KMS-11 (cell line): ENCODE measurements around the gene DARS1.

Source experiments
- H2AFZ ChIP-seq: fragments of 200-600 bp; sonication (generic); 2 replicates; pipeline ENCODE4 v1.6.1; 2016; ENCODE audit warnings: antibody characterized with exemption, mixed run types, low read depth
- H3K27ac ChIP-seq: fragments of 200-600 bp; sonication (generic); 2 replicates; pipeline ENCODE4 v1.6.1; 2016; ENCODE audit warnings: mild to moderate bottlenecking, mixed run types
- H3K27me3 ChIP-seq: fragments of 200-600 bp; sonication (generic); 2 replicates; pipeline ENCODE4 v1.6.1; 2017; ENCODE audit warnings: mild to moderate bottlenecking, low read depth, mixed run types, moderate library complexity; ENCODE audit not compliant: insufficient read depth
- H3K36me3 ChIP-seq: fragments of 200-600 bp; sonication (generic); 2 replicates; pipeline ENCODE4 v1.6.1; 2017; ENCODE audit warnings: mild to moderate bottlenecking, mixed run types; ENCODE audit not compliant: insufficient read depth
- H3K4me1 ChIP-seq: fragments of 200-600 bp; sonication (generic); 2 replicates; pipeline ENCODE4 v1.6.1; 2016; ENCODE audit warnings: mild to moderate bottlenecking, low read depth, mixed run types; ENCODE audit not compliant: poor library complexity, severe bottlenecking
- H3K4me2 ChIP-seq: fragments of 200-600 bp; sonication (generic); 2 replicates; pipeline ENCODE4 v1.7.0; 2016; ENCODE audit warnings: mild to moderate bottlenecking, mixed run types
- H3K4me3 ChIP-seq: fragments of 200-600 bp; sonication (generic); IDR thresholded peaks from 2 replicates; pipeline ENCODE4 v1.6.1; 2017; ENCODE audit warnings: low read depth, low read length, mixed read lengths; ENCODE audit not compliant: insufficient read depth
- H3K79me2 ChIP-seq: fragments of 200-600 bp; sonication (generic); 2 replicates; pipeline ENCODE4 v1.6.1; 2016; ENCODE audit warnings: low read depth, mixed run types; ENCODE audit not compliant: insufficient read depth
- H3K9ac ChIP-seq: fragments of 200-600 bp; sonication (generic); 2 replicates; pipeline ENCODE4 v1.6.1; 2016; ENCODE audit warnings: mild to moderate bottlenecking, mixed run types
- H4K20me1 ChIP-seq: fragments of 200-600 bp; sonication (generic); 2 replicates; pipeline ENCODE4 v1.6.1; 2016; ENCODE audit warnings: mild to moderate bottlenecking, mixed run types; ENCODE audit not compliant: insufficient read depth
- TF ChIP-seq, protein P1 (sequence below): fragments of 200-600 bp; sonication (generic); conservative IDR thresholded peaks from 2 replicates; pipeline ENCODE4 v1.6.1; 2017; ENCODE audit warnings: low read depth, mild to moderate bottlenecking, antibody characterized with exemption, low read length, moderate library complexity, mixed read lengths

Gene DARS1

DNA sequence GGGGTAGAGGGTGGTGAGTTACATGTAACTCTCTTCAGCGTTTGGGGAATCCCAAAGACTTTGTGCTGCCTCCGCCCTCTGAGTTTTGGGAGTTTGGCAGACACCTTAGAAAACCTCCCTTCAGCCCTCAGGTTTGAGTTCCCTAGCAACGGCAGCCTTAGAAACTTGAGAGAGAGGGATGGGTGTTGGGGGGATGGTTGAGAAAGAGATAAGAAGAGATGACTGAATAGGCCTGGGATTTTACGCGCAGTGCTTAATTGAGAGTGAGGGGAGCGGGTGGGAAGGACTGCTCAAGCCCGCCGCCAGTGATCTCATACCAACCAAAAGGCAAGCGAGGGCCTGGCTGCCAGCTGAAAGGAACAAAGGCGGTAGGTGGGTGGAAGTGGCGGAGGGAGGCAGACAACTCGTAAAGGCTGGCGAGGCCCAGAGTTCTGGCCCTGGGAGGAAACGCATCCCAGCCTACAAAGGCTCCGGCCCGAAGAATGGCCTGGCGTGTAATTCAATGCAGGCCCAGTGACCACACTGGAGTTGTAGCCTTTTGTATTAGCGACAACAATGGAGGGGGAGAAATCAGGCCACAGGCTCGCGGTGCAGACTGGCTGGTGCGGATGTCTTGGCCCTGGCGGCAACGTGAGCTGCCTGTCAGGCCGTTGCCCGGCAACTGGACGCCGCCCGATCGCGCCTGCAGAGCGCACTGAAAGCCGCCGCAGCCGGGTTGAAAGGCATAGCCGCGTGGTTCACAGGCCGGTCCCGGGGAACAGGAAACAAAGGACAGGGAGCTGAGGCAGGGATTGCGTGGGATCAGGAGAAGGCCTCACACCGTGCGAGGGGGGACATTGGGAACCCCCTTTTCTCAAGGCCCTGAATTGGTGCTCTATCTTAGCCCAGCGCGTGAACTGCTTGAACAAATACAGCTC, 39.9 kb upstream of the DARS1 start:
- Histone ChIP-seq H3K4me2 (no peak overlapping the region), H3K4me1 (no peaks in the 10 kb centered on the region), H3K9ac (no peak overlapping the region), H2AFZ (no peak overlapping the region), H3K27ac (no peak overlapping the region), H4K20me1 (no peaks in the 10 kb centered on the region), H3K79me2 (no peaks in the 10 kb centered on the region), H3K36me3 (no peaks in the 10 kb centered on the region), H3K27me3 (no peaks in the 10 kb centered on the region), H3K4me3 (no peak overlapping the region)
- TF ChIP-seq, protein P1, sequence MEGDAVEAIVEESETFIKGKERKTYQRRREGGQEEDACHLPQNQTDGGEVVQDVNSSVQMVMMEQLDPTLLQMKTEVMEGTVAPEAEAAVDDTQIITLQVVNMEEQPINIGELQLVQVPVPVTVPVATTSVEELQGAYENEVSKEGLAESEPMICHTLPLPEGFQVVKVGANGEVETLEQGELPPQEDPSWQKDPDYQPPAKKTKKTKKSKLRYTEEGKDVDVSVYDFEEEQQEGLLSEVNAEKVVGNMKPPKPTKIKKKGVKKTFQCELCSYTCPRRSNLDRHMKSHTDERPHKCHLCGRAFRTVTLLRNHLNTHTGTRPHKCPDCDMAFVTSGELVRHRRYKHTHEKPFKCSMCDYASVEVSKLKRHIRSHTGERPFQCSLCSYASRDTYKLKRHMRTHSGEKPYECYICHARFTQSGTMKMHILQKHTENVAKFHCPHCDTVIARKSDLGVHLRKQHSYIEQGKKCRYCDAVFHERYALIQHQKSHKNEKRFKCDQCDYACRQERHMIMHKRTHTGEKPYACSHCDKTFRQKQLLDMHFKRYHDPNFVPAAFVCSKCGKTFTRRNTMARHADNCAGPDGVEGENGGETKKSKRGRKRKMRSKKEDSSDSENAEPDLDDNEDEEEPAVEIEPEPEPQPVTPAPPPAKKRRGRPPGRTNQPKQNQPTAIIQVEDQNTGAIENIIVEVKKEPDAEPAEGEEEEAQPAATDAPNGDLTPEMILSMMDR = no peak

DNA sequence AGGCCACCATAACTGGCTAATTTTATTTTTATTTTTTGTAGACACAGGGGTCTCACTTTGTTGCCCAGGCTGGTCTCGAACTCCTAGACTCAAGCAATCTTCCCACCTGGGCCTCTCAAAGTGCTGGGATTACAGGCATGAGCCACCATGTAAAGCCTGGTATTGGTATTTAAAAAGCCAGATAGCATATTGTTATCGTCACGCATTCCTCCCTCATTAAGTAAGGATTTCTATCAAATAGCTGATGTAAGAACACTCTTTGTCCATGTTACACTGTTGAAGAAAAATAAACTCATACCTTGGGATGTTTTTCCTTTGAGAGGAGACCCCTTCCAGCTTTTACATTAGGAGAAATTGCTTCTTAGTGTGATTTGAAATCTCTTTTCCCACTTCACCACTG, 39.2 kb upstream of the DARS1 start:
- no peak overlapping the region for H3K9ac ChIP-seq
- H3K27me3 ChIP-seq = no peaks in the 10 kb centered on the region
- no peaks in the 10 kb centered on the region for H3K36me3 ChIP-seq
- no peak overlapping the region for H2AFZ ChIP-seq
- H3K4me3 ChIP-seq = no peak overlapping the region
- H3K4me2 ChIP-seq = no peak overlapping the region
- H3K79me2 ChIP-seq = no peaks in the 10 kb centered on the region
- TF ChIP-seq, protein P1 = no peak
- H4K20me1 ChIP-seq = no peaks in the 10 kb centered on the region
- no peaks in the 10 kb centered on the region for H3K4me1 ChIP-seq
- H3K27ac ChIP-seq = no peak overlapping the region

DNA sequence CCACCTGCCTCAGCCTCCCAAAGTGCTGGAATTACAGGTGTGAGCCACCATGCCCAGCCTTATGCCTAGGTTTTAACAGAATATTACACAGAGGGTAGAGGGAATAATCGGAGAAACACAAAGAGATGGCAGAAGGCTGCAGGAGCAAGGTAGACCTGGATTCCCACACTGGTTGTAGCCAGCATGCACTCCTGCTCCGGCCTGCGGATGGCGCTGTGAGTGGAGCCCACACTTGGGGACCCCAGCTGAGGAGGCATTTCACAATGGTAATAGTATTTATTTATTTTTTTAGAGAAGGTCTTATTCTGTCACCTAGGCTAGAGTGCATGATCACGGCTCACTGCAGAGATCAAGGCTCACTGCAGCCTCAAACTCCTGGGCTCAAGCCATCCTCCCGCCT, 38.8 kb upstream of the DARS1 start:
- H3K27me3 ChIP-seq = no peaks in the 10 kb centered on the region

DNA sequence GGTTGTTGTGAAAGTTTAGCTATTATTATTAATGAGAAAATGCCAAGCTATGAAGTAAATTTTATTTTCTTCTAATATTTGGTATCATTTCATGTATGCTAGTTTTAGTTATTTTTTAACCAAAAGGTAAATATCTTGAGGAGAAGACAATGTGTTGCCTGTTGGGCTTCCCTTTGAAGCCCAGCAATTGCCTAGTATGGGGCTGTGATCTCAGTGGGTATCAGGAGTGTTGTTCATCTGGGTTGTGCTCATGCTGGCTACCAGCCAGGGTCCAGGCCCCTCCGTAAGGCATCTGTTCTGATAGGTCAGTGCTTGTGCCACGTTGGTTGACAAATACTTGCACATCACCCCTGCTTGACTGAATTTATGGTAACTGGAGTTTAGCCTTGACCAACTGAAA, 38.0 kb upstream of the DARS1 start:
- Histone ChIP-seq H3K4me1 (no peaks in the 10 kb centered on the region), H3K27ac (no peak overlapping the region), H3K27me3 (no peaks in the 10 kb centered on the region), H4K20me1 (no peaks in the 10 kb centered on the region), H3K79me2 (no peaks in the 10 kb centered on the region), H3K9ac (no peak overlapping the region), H3K4me3 (no peak overlapping the region), H2AFZ (no peak overlapping the region), H3K4me2 (no peak overlapping the region), H3K36me3 (no peaks in the 10 kb centered on the region)
- TF ChIP-seq, protein P1 = no peak

More for the DNA sequence above, 38.8 kb upstream of the DARS1 start:
- Histone ChIP-seq H3K79me2 (no peaks in the 10 kb centered on the region), H3K4me2 (no peak overlapping the region), H3K27ac (no peak overlapping the region), H2AFZ (no peak overlapping the region), H3K36me3 (no peaks in the 10 kb centered on the region), H3K4me3 (no peak overlapping the region), H4K20me1 (no peaks in the 10 kb centered on the region), H3K9ac (no peak overlapping the region), H3K4me1 (no peaks in the 10 kb centered on the region)
- TF ChIP-seq, protein P1 = no peak
